LoVo (cell line): ENCODE results near the gene GMDS.
A peak's percentile ranks its signal among the peaks of the same experiment; 100 is the strongest.

Experiments
- DNase-seq: peaks from one replicate; pipeline ENCODE4 v3.0.0-alpha.2; 2016; ENCODE audit warnings: low spot score

The GMDS gene

GRCh38 chr6:1940381-1940780, 305.0 kb downstream of the GMDS start:
- DNase-seq = no peak

GRCh38 chr6:1933292-1933691, 312.1 kb downstream of the GMDS start:
- DNase-seq = no peak

GRCh38 chr6:1931817-1932216, 313.6 kb downstream of the GMDS start:
- DNase-seq = no peak

- DNase-seq = no peak
Observed at GRCh38 chr6:1930356-1930755, 315.0 kb downstream of the GMDS start.

GRCh38 chr6:1929931-1930330, 315.5 kb downstream of the GMDS start:
- DNase-seq = no peak

GRCh38 chr6:1925743-1926430, 319.5 kb downstream of the GMDS start:
- no peak for DNase-seq

GRCh38 chr6:1923449-1923848, 322.0 kb downstream of the GMDS start:
- no peak for DNase-seq

- peak; percentile 62 for DNase-seq
Observed at GRCh38 chr6:1917626-1918371, 327.6 kb downstream of the GMDS start.

GRCh38 chr6:1916334-1917070, 328.9 kb downstream of the GMDS start:
- no peak for DNase-seq

- no peak for DNase-seq
Observed at GRCh38 chr6:1915226-1915625, 330.2 kb downstream of the GMDS start.

GRCh38 chr6:1913577-1913976, 331.8 kb downstream of the GMDS start:
- no peak for DNase-seq

- DNase-seq = no peak
Observed at GRCh38 chr6:1912731-1913130, 332.7 kb downstream of the GMDS start.

- no peak for DNase-seq
Observed at GRCh38 chr6:1911474-1911873, 333.9 kb downstream of the GMDS start.

- DNase-seq = no peak
Observed at GRCh38 chr6:1910621-1911407, 334.6 kb downstream of the GMDS start.

- no peak for DNase-seq
Observed at GRCh38 chr6:1908784-1909183, 336.6 kb downstream of the GMDS start.

GRCh38 chr6:1906609-1907008, 338.8 kb downstream of the GMDS start:
- no peak for DNase-seq

- no peak for DNase-seq
Observed at GRCh38 chr6:1906014-1906413, 339.4 kb downstream of the GMDS start.

- DNase-seq = no peak
Observed at GRCh38 chr6:1904898-1905297, 340.5 kb downstream of the GMDS start.

GRCh38 chr6:1904466-1904799, 341.0 kb downstream of the GMDS start:
- DNase-seq = no peak

GRCh38 chr6:1903780-1904465, 341.5 kb downstream of the GMDS start:
- DNase-seq = no peak

- DNase-seq = no peak
Observed at GRCh38 chr6:1901556-1901955, 343.8 kb downstream of the GMDS start.

- no peak for DNase-seq
Observed at GRCh38 chr6:1896897-1897296, 348.5 kb downstream of the GMDS start.
